ENCODE results near the gene P3H4.
A peak's percentile ranks its signal among the peaks of the same experiment; 100 is the strongest.

The P3H4 gene

DNA sequence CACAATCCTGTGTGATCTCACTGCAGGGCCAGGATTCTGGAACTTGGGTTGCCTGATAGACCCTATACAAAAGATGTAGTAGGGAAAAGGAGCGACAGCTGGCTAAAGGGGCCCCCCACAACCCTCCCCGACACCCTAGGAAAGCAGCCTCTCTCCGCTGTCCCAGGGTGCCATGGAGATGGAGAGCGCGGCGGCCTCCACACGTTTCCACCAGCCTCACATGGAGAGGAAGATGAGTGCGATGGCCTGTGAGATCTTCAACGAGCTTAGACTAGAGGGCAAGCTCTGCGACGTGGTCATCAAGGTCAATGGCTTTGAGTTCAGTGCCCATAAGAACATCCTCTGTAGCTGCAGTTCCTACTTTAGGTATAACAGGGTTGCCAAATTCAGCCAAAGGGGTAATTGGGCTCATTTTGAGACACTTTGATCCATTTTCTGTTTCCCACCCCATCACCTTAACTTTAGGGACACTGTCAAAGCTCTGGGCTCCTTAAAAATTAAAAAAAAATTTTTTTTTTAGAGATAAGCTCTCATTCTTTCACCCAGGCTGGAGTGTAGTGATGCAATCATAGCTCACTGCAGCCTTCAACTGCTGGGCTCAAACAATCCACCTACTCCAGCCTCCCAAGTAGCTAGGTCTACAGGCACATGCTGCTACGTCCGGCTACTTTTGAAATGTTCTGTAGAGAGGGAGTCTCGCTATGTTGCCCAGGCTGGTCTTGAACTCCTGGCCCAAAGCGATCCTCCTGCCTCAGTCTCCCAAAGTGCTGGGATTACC is 26.2 kb upstream of the P3H4 start, which contains the start of gene KLHL10:
Gene KLHL10, plus strand, starts transcription at position 65 of the 778 bp plus-strand sequence. Its CDS starts 108 bp downstream, at position 173.
- H3K9me3 ChIP-seq (ENCODE audit: insufficient read depth, low read depth, low read length), result peaks cover 2% of the 10 kb centered on the region
- H3K23ac ChIP-seq (ENCODE audit: low read length), result no peak within 1 kb of the TSS
- no peak for DNase-seq
- no peak within 1 kb of the TSS for H3K14ac ChIP-seq (ENCODE audit: low read length)
- H2BK12ac ChIP-seq (ENCODE audit: low read length), result no peak within 1 kb of the TSS
- H3K79me2 ChIP-seq (ENCODE audit: control insufficient read depth, insufficient read depth, low read length, poor library complexity), result peaks cover 4% of the 10 kb centered on the region
- no peaks in the 10 kb centered on the region for H3K36me3 ChIP-seq (ENCODE audit: control insufficient read depth in 1 of 2, insufficient read depth in 2 of 2, low read length in 2 of 2)
- H3K4me1 ChIP-seq (ENCODE audit: control insufficient read depth in 1 of 2, insufficient read depth in 2 of 2, low read length in 2 of 2), result peaks cover 4 to 5% of the 10 kb centered on the region in 2 experiments
- H4K8ac ChIP-seq (ENCODE audit: low read depth, low read length), result no peak within 1 kb of the TSS
- H2AFZ ChIP-seq (ENCODE audit: insufficient read depth, low read length, poor library complexity), result peak within 1 kb of the TSS; percentile 83
- H3K27ac ChIP-seq (ENCODE audit: low read depth, low read length), result no peak within 1 kb of the TSS
- no peak within 1 kb of the TSS for H2AK5ac ChIP-seq (ENCODE audit: low read length)
- H3K9ac ChIP-seq (ENCODE audit: low read length), result no peak within 1 kb of the TSS
- no peak within 1 kb of the TSS for H4K12ac ChIP-seq (ENCODE audit: low read depth, low read length)
- peaks cover 5% of the 10 kb centered on the region for H3K79me1 ChIP-seq (ENCODE audit: low read length)
- no peaks in the 10 kb centered on the region for H3K27me3 ChIP-seq (ENCODE audit: insufficient read depth, low read length)
- no peak within 1 kb of the TSS for H3K4me2 ChIP-seq (ENCODE audit: low read length)
- no peak within 1 kb of the TSS for H3K4me3 ChIP-seq (ENCODE audit: low read depth, low read length)
- no peak within 1 kb of the TSS for H3K18ac ChIP-seq (ENCODE audit: low read length)
- no CpG with 5 or more reads among the region's 15 CpGs for WGBS (ENCODE audit: extremely low coverage, insufficient coverage, insufficient read length)
- no peak within 1 kb of the TSS for H4K91ac ChIP-seq (ENCODE audit: low read depth, low read length)
- no peak within 1 kb of the TSS for H2BK5ac ChIP-seq (ENCODE audit: low read depth, low read length, poor library complexity)
- H2BK120ac ChIP-seq (ENCODE audit: insufficient read depth, low read length, poor library complexity), result no peak within 1 kb of the TSS
- H3K4ac ChIP-seq (ENCODE audit: low read depth, low read length), result no peak within 1 kb of the TSS

GRCh38 chr17:41836550-41837196 is 24.9 kb upstream of the P3H4 start:
- H3K4me1 ChIP-seq (ENCODE audit: control insufficient read depth in 1 of 2, insufficient read depth in 2 of 2, low read length in 2 of 2), result peaks cover 4 to 5% of the 10 kb centered on the region in 2 experiments
- peak overlapping the region; percentile 51 for H4K12ac ChIP-seq (ENCODE audit: low read depth, low read length)
- H3K36me3 ChIP-seq (ENCODE audit: control insufficient read depth in 1 of 2, insufficient read depth in 2 of 2, low read length in 2 of 2), result peaks cover 2 to 5% of the 10 kb centered on the region in 2 experiments
- H2BK5ac ChIP-seq (ENCODE audit: low read depth, low read length, poor library complexity), result no peak overlapping the region
- no peak overlapping the region for H3K18ac ChIP-seq (ENCODE audit: low read length)
- H2AK5ac ChIP-seq (ENCODE audit: low read length), result no peak overlapping the region
- no peak overlapping the region for H3K9ac ChIP-seq (ENCODE audit: low read length)
- no peak overlapping the region for H2BK120ac ChIP-seq (ENCODE audit: insufficient read depth, low read length, poor library complexity)
- DNase-seq, result peak in 1 of 2 donors; percentile 59
- H2AFZ ChIP-seq (ENCODE audit: insufficient read depth, low read length, poor library complexity), result peak overlapping the region; percentile 83
- peaks cover 2% of the 10 kb centered on the region for H3K9me3 ChIP-seq (ENCODE audit: insufficient read depth, low read depth, low read length)
- H2BK12ac ChIP-seq (ENCODE audit: low read length), result no peak overlapping the region
- H3K4me3 ChIP-seq (ENCODE audit: low read depth, low read length), result peak overlapping the region; percentile 50
- H4K91ac ChIP-seq (ENCODE audit: low read depth, low read length), result no peak overlapping the region
- peak overlapping the region; percentile 91 for H3K4me2 ChIP-seq (ENCODE audit: low read length)
- no peak overlapping the region for H3K27ac ChIP-seq (ENCODE audit: low read depth, low read length)
- peak overlapping the region; percentile 80 for H4K8ac ChIP-seq (ENCODE audit: low read depth, low read length)
- H3K14ac ChIP-seq (ENCODE audit: low read length), result no peak overlapping the region
- no peak overlapping the region for H3K4ac ChIP-seq (ENCODE audit: low read depth, low read length)
- H3K79me2 ChIP-seq (ENCODE audit: control insufficient read depth, insufficient read depth, low read length, poor library complexity), result peaks cover 4% of the 10 kb centered on the region
- H3K27me3 ChIP-seq (ENCODE audit: insufficient read depth, low read length), result no peaks in the 10 kb centered on the region
- no CpG with 5 or more reads among the region's 21 CpGs for WGBS (ENCODE audit: extremely low coverage, insufficient coverage, insufficient read length)
- no peak overlapping the region for H3K23ac ChIP-seq (ENCODE audit: low read length)
- peaks cover 5% of the 10 kb centered on the region for H3K79me1 ChIP-seq (ENCODE audit: low read length)

- peak; percentile 35 to 65 for DNase-seq
- Histone ChIP-seq H3K27me3 (ENCODE audit: insufficient read depth, low read length) (no peaks in the 10 kb centered on the region), H2BK12ac (ENCODE audit: low read length) (peak within 1 kb of the TSS; percentile 74), H3K4me3 (ENCODE audit: low read depth, low read length) (peak within 1 kb of the TSS; percentile 83), H3K36me3 (ENCODE audit: control insufficient read depth in 1 of 2, insufficient read depth in 2 of 2, low read length in 2 of 2) (peaks cover 6 to 11% of the 10 kb centered on the region in 2 experiments), H3K27ac (ENCODE audit: low read depth, low read length) (no peak within 1 kb of the TSS), H4K8ac (ENCODE audit: low read depth, low read length) (peak within 1 kb of the TSS; percentile 80), H3K79me1 (ENCODE audit: low read length) (peaks cover 5% of the 10 kb centered on the region), H3K9me3 (ENCODE audit: insufficient read depth, low read depth, low read length) (peaks cover 2% of the 10 kb centered on the region), H2AK5ac (ENCODE audit: low read length) (peak within 1 kb of the TSS; percentile 7), H4K12ac (ENCODE audit: low read depth, low read length) (peak within 1 kb of the TSS; percentile 91), H3K14ac (ENCODE audit: low read length) (peak within 1 kb of the TSS; percentile 94), H3K9ac (ENCODE audit: low read length) (peak within 1 kb of the TSS; percentile 79), H2BK5ac (ENCODE audit: low read depth, low read length, poor library complexity) (peak within 1 kb of the TSS; percentile 55), H3K18ac (ENCODE audit: low read length) (peak within 1 kb of the TSS; percentile 91), H3K4ac (ENCODE audit: low read depth, low read length) (peak within 1 kb of the TSS; percentile 18), H3K23ac (ENCODE audit: low read length) (no peak within 1 kb of the TSS), H2BK120ac (ENCODE audit: insufficient read depth, low read length, poor library complexity) (peak within 1 kb of the TSS; percentile 83), H2AFZ (ENCODE audit: insufficient read depth, low read length, poor library complexity) (peak within 1 kb of the TSS; percentile 83), H3K79me2 (ENCODE audit: control insufficient read depth, insufficient read depth, low read length, poor library complexity) (peaks cover 4% of the 10 kb centered on the region), H3K4me1 (ENCODE audit: control insufficient read depth in 1 of 2, insufficient read depth in 2 of 2, low read length in 2 of 2) (peaks cover 4 to 5% of the 10 kb centered on the region in 2 experiments), H3K4me2 (ENCODE audit: low read length) (peak within 1 kb of the TSS; percentile 91), H4K91ac (ENCODE audit: low read depth, low read length) (peak within 1 kb of the TSS; percentile 50)
- no CpG with 5 or more reads among the region's 72 CpGs for whole genome bisulfite sequencing (ENCODE audit: extremely low coverage, insufficient coverage, insufficient read length)
These were observed 24.2 kb upstream of the P3H4 start, which contains the start of gene NT5C3B for GRCh38 chr17:41835800-41836549. Gene NT5C3B, minus strand, starts transcription at chr17:41836232. Its CDS starts 39 bp downstream, at chr17:41836193.

DNA sequence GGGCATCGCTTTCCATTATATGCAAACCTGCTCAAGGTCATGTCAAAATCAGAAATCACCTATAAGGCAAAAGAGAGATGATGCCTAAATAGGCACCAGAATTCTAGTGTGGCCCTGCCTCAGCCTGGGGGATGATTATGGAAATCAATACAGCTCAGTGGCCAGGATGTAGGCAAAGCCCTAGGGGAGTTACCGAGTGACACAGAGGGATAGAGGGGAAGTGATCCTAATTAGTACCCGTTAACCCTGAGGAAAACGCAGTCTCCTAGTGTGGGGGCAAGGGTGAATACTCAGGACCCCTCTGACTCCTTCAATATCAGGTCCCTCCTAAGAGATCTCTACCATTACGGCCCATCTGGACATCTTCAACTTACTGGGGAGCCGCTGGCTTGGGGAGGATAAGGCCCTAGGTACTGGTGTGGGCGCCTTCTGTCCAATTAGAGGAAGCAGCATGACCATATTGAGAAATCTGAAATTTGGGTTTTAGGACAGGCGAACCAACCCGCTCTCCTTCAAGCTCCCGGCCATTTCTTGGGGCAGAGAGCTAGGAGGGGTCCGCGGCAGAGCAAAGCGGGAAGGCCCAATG is 23.6 kb upstream of the P3H4 start:
- H3K18ac ChIP-seq (ENCODE audit: low read length), result peak overlapping the region; percentile 91
- peak overlapping the region; percentile 83 for H3K4me3 ChIP-seq (ENCODE audit: low read depth, low read length)
- H3K4ac ChIP-seq (ENCODE audit: low read depth, low read length), result peak overlapping the region; percentile 18
- H3K79me1 ChIP-seq (ENCODE audit: low read length), result peaks cover 5% of the 10 kb centered on the region
- H2BK5ac ChIP-seq (ENCODE audit: low read depth, low read length, poor library complexity), result no peak overlapping the region
- H2BK12ac ChIP-seq (ENCODE audit: low read length), result no peak overlapping the region
- H3K23ac ChIP-seq (ENCODE audit: low read length), result no peak overlapping the region
- H2AFZ ChIP-seq (ENCODE audit: insufficient read depth, low read length, poor library complexity), result peak overlapping the region; percentile 41
- peak overlapping the region; percentile 75 for H4K8ac ChIP-seq (ENCODE audit: low read depth, low read length)
- peak overlapping the region; percentile 7 for H2AK5ac ChIP-seq (ENCODE audit: low read length)
- peaks cover 4 to 5% of the 10 kb centered on the region in 2 experiments for H3K4me1 ChIP-seq (ENCODE audit: control insufficient read depth in 1 of 2, insufficient read depth in 2 of 2, low read length in 2 of 2)
- peak overlapping the region; percentile 50 for H4K91ac ChIP-seq (ENCODE audit: low read depth, low read length)
- DNase-seq, result no peak
- H3K9ac ChIP-seq (ENCODE audit: low read length), result no peak overlapping the region
- H4K12ac ChIP-seq (ENCODE audit: low read depth, low read length), result peak overlapping the region; percentile 91
- H3K14ac ChIP-seq (ENCODE audit: low read length), result peak overlapping the region; percentile 94
- H3K79me2 ChIP-seq (ENCODE audit: control insufficient read depth, insufficient read depth, low read length, poor library complexity), result peaks cover 4% of the 10 kb centered on the region
- no peaks in the 10 kb centered on the region for H3K27me3 ChIP-seq (ENCODE audit: insufficient read depth, low read length)
- H3K27ac ChIP-seq (ENCODE audit: low read depth, low read length), result no peak overlapping the region
- H3K9me3 ChIP-seq (ENCODE audit: insufficient read depth, low read depth, low read length), result peaks cover 2% of the 10 kb centered on the region
- no CpG with 5 or more reads among the region's 13 CpGs for WGBS (ENCODE audit: extremely low coverage, insufficient coverage, insufficient read length)
- H3K36me3 ChIP-seq (ENCODE audit: control insufficient read depth in 1 of 2, insufficient read depth in 2 of 2, low read length in 2 of 2), result peaks cover 6 to 11% of the 10 kb centered on the region in 2 experiments
- H3K4me2 ChIP-seq (ENCODE audit: low read length), result peak overlapping the region; percentile 91
- H2BK120ac ChIP-seq (ENCODE audit: insufficient read depth, low read length, poor library complexity), result peak overlapping the region; percentile 83

All from trophoblast cell (in vitro differentiated cells and primary cell).